SK-N-SH (cell line): Measurements from ENCODE around the gene SENP5. TPM values are rescaled to one million over a fixed set of nuclear protein-coding genes. Genes with fewer than 3 reads are reported as not detected.

Experiments
- CTCF ChIA-PET: fragments of 300-600, 350-600 bp; formaldehyde crosslinking; extraction: SDS; loops from one replicate; lab custom pipeline; 2021; lab: Yijun Ruan, JAX
- POLR2A ChIA-PET: fragments of 350-600 bp; sonication (Branson Sonifier 250); formaldehyde crosslinking; extraction: SDS; loops from one replicate; lab custom pipeline; 2020; ENCODE audit warnings: antibody characterized with exemption, inconsistent platforms; lab: Yijun Ruan, JAX
- DNase-seq: peaks from one replicate; pipeline ENCODE4 v3.0.0; 2012
- H2AFZ ChIP-seq: fragments of 200-600 bp; sonication (generic); 2 replicates; pipeline ENCODE4 v1.8.1; 2016; ENCODE audit warnings: antibody characterized with exemption, mild to moderate bottlenecking, low read depth
- H3F3A ChIP-seq: fragments of 200-600 bp; sonication (generic); replicated peaks from 2 replicates; pipeline ENCODE3; 2016; ENCODE audit warnings: antibody characterized with exemption, mild to moderate bottlenecking; ENCODE audit not compliant: insufficient read depth
- H3K27ac ChIP-seq, 2 experiments: fragments of 200-500 bp in 1 of 2; fragments of 200-600 bp in 1 of 2; sonication (Bioruptor generic) in 1 of 2; sonication (generic), shearing (Covaris generic) in 1 of 2; 2 replicates each; pipeline versions ENCODE4 v1.5.1 to v1.6.1; 2014 to 2016; ENCODE audit warnings: low read depth in 2 of 2, inconsistent platforms in 1 of 2, low read length in 1 of 2, mild to moderate bottlenecking in 1 of 2, mixed read lengths in 1 of 2
- H3K27me3 ChIP-seq: fragments of 200-600 bp; sonication (generic), shearing (Covaris generic); 2 replicates; pipeline ENCODE4 v1.6.1; 2016; ENCODE audit warnings: mixed run types; ENCODE audit not compliant: insufficient read depth
- H3K36me3 ChIP-seq, 2 experiments: fragments of 200-500 bp in 1 of 2; fragments of 200-600 bp in 1 of 2; sonication (Bioruptor generic) in 1 of 2; sonication (generic) in 1 of 2; replicated peaks in 1 of 2; 2 replicates each; pipeline versions ENCODE3 to v1.5.1; 2014 to 2016; ENCODE audit warnings: low read length in 1 of 2, mild to moderate bottlenecking in 1 of 2; ENCODE audit not compliant: insufficient read depth in 2 of 2, control insufficient read depth in 1 of 2
- H3K4me1 ChIP-seq, 2 experiments: fragments of 200-500 bp in 1 of 2; fragments of 200-600 bp in 1 of 2; sonication (Bioruptor generic) in 1 of 2; sonication (generic), shearing (Covaris generic) in 1 of 2; 2 replicates each; pipeline versions ENCODE4 v1.5.1 to v1.6.1; 2014 to 2016; ENCODE audit warnings: low read depth in 1 of 2, low read length in 1 of 2, mixed run types in 1 of 2; ENCODE audit not compliant: insufficient read depth in 2 of 2, control insufficient read depth in 1 of 2
- H3K4me2 ChIP-seq: fragments of 200-600 bp; sonication (generic), shearing (Covaris generic); 2 replicates; pipeline ENCODE4 v1.6.1; 2017; ENCODE audit warnings: mixed run types
- H3K4me3 ChIP-seq, 2 experiments: fragments of 200-500 bp in 1 of 2; fragments of 200-600 bp in 1 of 2; sonication (Bioruptor generic) in 1 of 2; sonication (generic), shearing (Covaris generic) in 1 of 2; 2 replicates each; pipeline versions ENCODE4 v1.5.1 to v1.8.1; 2014 to 2016; ENCODE audit warnings: low read depth in 2 of 2, inconsistent platforms in 1 of 2, low read length in 1 of 2, mild to moderate bottlenecking in 1 of 2, mixed read lengths in 1 of 2, moderate library complexity in 1 of 2
- H3K79me2 ChIP-seq: fragments of 200-600 bp; sonication (generic); 2 replicates; pipeline ENCODE4 v1.8.1; 2017; ENCODE audit warnings: mild to moderate bottlenecking; ENCODE audit not compliant: insufficient read depth
- H3K9ac ChIP-seq: fragments of 200-600 bp; sonication (generic); 2 replicates; pipeline ENCODE4 v1.6.1; 2017; ENCODE audit warnings: mixed run types
- H3K9me2 ChIP-seq: fragments of 200-600 bp; sonication (generic); 2 replicates; pipeline ENCODE4 v1.6.1; 2017; ENCODE audit warnings: mixed run types
- H3K9me3 ChIP-seq: fragments of 200-600 bp; sonication (generic); 2 replicates; pipeline ENCODE4 v1.6.1; 2017; ENCODE audit warnings: mixed run types, mild to moderate bottlenecking, moderate library complexity
- H4K20me1 ChIP-seq: fragments of 200-600 bp; sonication (generic); 2 replicates; pipeline ENCODE4 v1.6.1; 2017; ENCODE audit warnings: mild to moderate bottlenecking, mixed run types; ENCODE audit not compliant: insufficient read depth
- CHD2 ChIP-seq: fragments of 150-350 bp; IDR thresholded peaks from 2 replicates; pipeline ENCODE4 v1.6.1; 2018; ENCODE audit warnings: low read length; ENCODE audit not compliant: partially characterized antibody
- ELF1 ChIP-seq: IDR thresholded peaks from 2 replicates; pipeline ENCODE4 v1.4.0; 2012
- EZH2phosphoT487 ChIP-seq: fragments of 200-600 bp; sonication (generic); IDR thresholded peaks from 2 replicates; pipeline ENCODE4 v1.6.1; 2017; ENCODE audit warnings: low read depth, mixed run types, mild to moderate bottlenecking, antibody characterized with exemption, moderate library complexity, borderline replicate concordance
- FOSL2 ChIP-seq: IDR thresholded peaks from 2 replicates; pipeline ENCODE4 v1.4.0; 2012; ENCODE audit warnings: low read depth, mild to moderate bottlenecking, moderate library complexity, borderline replicate concordance
- FOXJ3 ChIP-seq: sonication (generic); formaldehyde crosslinking; IDR thresholded peaks from 2 replicates; pipeline ENCODE4 v1.5.1; 2020; ENCODE audit warnings: mild to moderate bottlenecking, missing genetic modification reagents
- GABPA ChIP-seq: IDR thresholded peaks from 2 replicates; pipeline ENCODE4 v1.4.0; 2012; ENCODE audit warnings: low read depth, mild to moderate bottlenecking
- GATA2 ChIP-seq: sonication (generic); formaldehyde crosslinking; IDR thresholded peaks from 2 replicates; pipeline ENCODE4 v1.5.0; 2020; ENCODE audit warnings: mild to moderate bottlenecking, missing genetic modification reagents
- MXI1 ChIP-seq: IDR thresholded peaks from 2 replicates; pipeline ENCODE4 v1.6.1; 2012; ENCODE audit warnings: mild to moderate bottlenecking, low read depth, low read length, improper control_type of control experiment
- POLR2AphosphoS5 ChIP-seq: IDR thresholded peaks from 2 replicates; pipeline ENCODE4 v1.6.1; 2012; ENCODE audit warnings: low read depth, low read length
- RCOR1 ChIP-seq: fragments of 150-350 bp; IDR thresholded peaks from 2 replicates; pipeline ENCODE4 v1.6.1; 2017; ENCODE audit warnings: antibody characterized with exemption, low read length
- RFX5 ChIP-seq: IDR thresholded peaks from 2 replicates; pipeline ENCODE4 v1.6.1; 2012; ENCODE audit warnings: mild to moderate bottlenecking, improper control_type of control experiment, low read length
- RXRA ChIP-seq: IDR thresholded peaks from 2 replicates; pipeline ENCODE4 v1.4.0; 2012; ENCODE audit warnings: low read depth, mild to moderate bottlenecking, borderline replicate concordance
- SIN3A ChIP-seq: IDR thresholded peaks from 2 replicates; pipeline ENCODE4 v1.6.1; 2012; ENCODE audit warnings: low read depth, mild to moderate bottlenecking, low read length, moderate library complexity, borderline replicate concordance
- TAF1 ChIP-seq: IDR thresholded peaks from 2 replicates; pipeline ENCODE4 v1.6.1; 2012; ENCODE audit warnings: low read depth, mild to moderate bottlenecking, low read length, moderate library complexity, borderline replicate concordance
- TCF12 ChIP-seq: IDR thresholded peaks from 2 replicates; pipeline ENCODE4 v1.4.0; 2012
- TEAD4 ChIP-seq: IDR thresholded peaks from 2 replicates; pipeline ENCODE4 v1.4.0; 2012; ENCODE audit warnings: mild to moderate bottlenecking, borderline replicate concordance; ENCODE audit not compliant: insufficient read depth
- YY1 ChIP-seq: IDR thresholded peaks from 2 replicates; pipeline ENCODE4 v1.4.0; 2012; ENCODE audit warnings: low read depth, mild to moderate bottlenecking
- ZBTB33 ChIP-seq: IDR thresholded peaks from 2 replicates; pipeline ENCODE4 v1.4.0; 2012; ENCODE audit warnings: low read depth, borderline replicate concordance
- WGBS: methylation state at CpG from one replicate; pipeline ENCODE4 v1.1.6; 2017; ENCODE audit warnings: low lambda C conversion rate; 5-methylcytosine and 5-hydroxymethylcytosine counted together
- polyA plus RNA-seq, 3 experiments: library from polyadenylated mRNA; depleted of rRNA; stranded (reverse); fragments of >200 nt; gene quantifications; 2 replicates each; pipeline ENCODE4 v1.2.3, GENCODE V29; 2012
- TF ChIP-seq, protein P1 (sequence below): fragments of 150-350 bp; IDR thresholded peaks from 2 replicates; pipeline ENCODE4 v1.6.1; 2017; ENCODE audit warnings: antibody characterized with exemption, low read length, low read depth, borderline replicate concordance
- TF ChIP-seq, protein P2 (sequence below): IDR thresholded peaks from 2 replicates; pipeline ENCODE4 v1.4.0; 2012; ENCODE audit warnings: low read depth
- TF ChIP-seq, protein P3 (sequence below): IDR thresholded peaks from 2 replicates; pipeline ENCODE4; 2012
- TF ChIP-seq, protein P4 (sequence below): IDR thresholded peaks from 2 replicates; pipeline ENCODE4 v1.4.0; 2012; ENCODE audit warnings: low read depth, borderline replicate concordance

SENP5 gene
- polyA plus RNA-seq, 1 of the 3 experiments (the other 2 are of a cell fraction): 7.5 TPM

GRCh38 chr3:196883361-196883760, 15.6 kb downstream of the SENP5 start:
- Histone ChIP-seq H3F3A (no peaks in the 10 kb centered on the region), H3K27ac (no peak overlapping the region), H3K79me2 (peaks cover 100% of the 10 kb centered on the region), H3K9ac (no peak overlapping the region), H3K9me2 (no peaks in the 10 kb centered on the region), H4K20me1 (peaks cover 58% of the 10 kb centered on the region), H3K4me3 (no peak overlapping the region), H2AFZ (no peak overlapping the region), H3K4me1 (no peaks in the 10 kb centered on the region), H3K9me3 (no peaks in the 10 kb centered on the region), H3K36me3 (peaks cover 19 to 32% of the 10 kb centered on the region in 2 experiments), H3K4me2 (no peak overlapping the region), H3K27me3 (no peaks in the 10 kb centered on the region)
- TF ChIP-seq SIN3A (no peak), TEAD4 (no peak), GABPA (no peak), CHD2 (no peak)
- no peak for DNase-seq
- WGBS: 95% methylated on average over 4 of the region's 4 CpGs
- CTCF ChIA-PET: interaction anchor here (1.0 kb wide), 1 partner anchor 8 kb away, joined by 3 read pairs; no protein-coding TSS in a partner anchor
- POLR2A ChIA-PET: no interaction called here

- POLR2A ChIA-PET: no interaction called here
- DNase-seq: no peak
These were observed 18.4 kb downstream of the SENP5 start for GRCh38 chr3:196886144-196886543.

More at GRCh38 chr3:196886144-196886543, 18.4 kb downstream of the SENP5 start:
- H3K4me2 ChIP-seq: no peak overlapping the region
- TF ChIP-seq POLR2AphosphoS5 (no peak), RCOR1 (no peak), FOSL2 (no peak), RXRA (no peak), RFX5 (no peak), TAF1 (no peak), YY1 (no peak), ZBTB33 (no peak), TCF12 (no peak), GATA2 (no peak), MXI1 (no peak), FOXJ3 (CRISPR knock-in tag) (no peak), ELF1 (no peak), CHD2 (no peak), EZH2phosphoT487 (no peak)
- TF ChIP-seq, protein P1, sequence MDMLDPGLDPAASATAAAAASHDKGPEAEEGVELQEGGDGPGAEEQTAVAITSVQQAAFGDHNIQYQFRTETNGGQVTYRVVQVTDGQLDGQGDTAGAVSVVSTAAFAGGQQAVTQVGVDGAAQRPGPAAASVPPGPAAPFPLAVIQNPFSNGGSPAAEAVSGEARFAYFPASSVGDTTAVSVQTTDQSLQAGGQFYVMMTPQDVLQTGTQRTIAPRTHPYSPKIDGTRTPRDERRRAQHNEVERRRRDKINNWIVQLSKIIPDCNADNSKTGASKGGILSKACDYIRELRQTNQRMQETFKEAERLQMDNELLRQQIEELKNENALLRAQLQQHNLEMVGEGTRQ: no peak
- TF ChIP-seq, protein P2, sequence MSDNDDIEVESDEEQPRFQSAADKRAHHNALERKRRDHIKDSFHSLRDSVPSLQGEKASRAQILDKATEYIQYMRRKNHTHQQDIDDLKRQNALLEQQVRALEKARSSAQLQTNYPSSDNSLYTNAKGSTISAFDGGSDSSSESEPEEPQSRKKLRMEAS: no peak
- TF ChIP-seq, protein P3, sequence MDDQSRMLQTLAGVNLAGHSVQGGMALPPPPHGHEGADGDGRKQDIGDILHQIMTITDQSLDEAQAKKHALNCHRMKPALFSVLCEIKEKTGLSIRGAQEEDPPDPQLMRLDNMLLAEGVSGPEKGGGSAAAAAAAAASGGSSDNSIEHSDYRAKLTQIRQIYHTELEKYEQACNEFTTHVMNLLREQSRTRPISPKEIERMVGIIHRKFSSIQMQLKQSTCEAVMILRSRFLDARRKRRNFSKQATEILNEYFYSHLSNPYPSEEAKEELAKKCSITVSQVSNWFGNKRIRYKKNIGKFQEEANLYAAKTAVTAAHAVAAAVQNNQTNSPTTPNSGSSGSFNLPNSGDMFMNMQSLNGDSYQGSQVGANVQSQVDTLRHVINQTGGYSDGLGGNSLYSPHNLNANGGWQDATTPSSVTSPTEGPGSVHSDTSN: no peak
- TF ChIP-seq, protein P4, sequence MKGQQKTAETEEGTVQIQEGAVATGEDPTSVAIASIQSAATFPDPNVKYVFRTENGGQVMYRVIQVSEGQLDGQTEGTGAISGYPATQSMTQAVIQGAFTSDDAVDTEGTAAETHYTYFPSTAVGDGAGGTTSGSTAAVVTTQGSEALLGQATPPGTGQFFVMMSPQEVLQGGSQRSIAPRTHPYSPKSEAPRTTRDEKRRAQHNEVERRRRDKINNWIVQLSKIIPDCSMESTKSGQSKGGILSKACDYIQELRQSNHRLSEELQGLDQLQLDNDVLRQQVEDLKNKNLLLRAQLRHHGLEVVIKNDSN: no peak
- no peak overlapping the region for H3K4me3 ChIP-seq
- H3K79me2 ChIP-seq: peaks cover 97% of the 10 kb centered on the region
- H3K27me3 ChIP-seq: no peaks in the 10 kb centered on the region
- H3K9me2 ChIP-seq: no peaks in the 10 kb centered on the region
- H2AFZ ChIP-seq: no peak overlapping the region
- no peaks in the 10 kb centered on the region for H3K9me3 ChIP-seq
- H3F3A ChIP-seq: no peaks in the 10 kb centered on the region
- peaks cover 34% of the 10 kb centered on the region for H4K20me1 ChIP-seq
- 85% methylated on average over 4 of the region's 4 CpGs for WGBS
- peaks cover 19 to 43% of the 10 kb centered on the region in 2 experiments for H3K36me3 ChIP-seq
- CTCF ChIA-PET: interaction anchor here (1.8 kb wide), 1 partner anchor 18 kb away, joined by 5 read pairs; the partner anchor contains the start of gene SENP5
- H3K9ac ChIP-seq: no peak overlapping the region
- no peaks in the 10 kb centered on the region for H3K4me1 ChIP-seq
- no peak overlapping the region for H3K27ac ChIP-seq
